Esophagus muscularis mucosa (tissue), 4 donors: Measurements from ENCODE around the gene SPATA3.

Source experiments
- CTCF ChIP-seq, 3 experiments: fragments of 200-600 bp in 2 of 3; fragments of 450-650 bp in 1 of 3; sonication (generic) in 2 of 3; IDR thresholded peaks; one replicate each; pipeline ENCODE4 v1.5.1; 2017 to 2019; ENCODE audit warnings: antibody characterized with exemption in 3 of 3, mild to moderate bottlenecking in 2 of 3, moderate library complexity in 1 of 3
- EP300 ChIP-seq: sonication (generic); formaldehyde crosslinking; IDR thresholded peaks from one replicate; pipeline ENCODE4 v1.6.1; 2017; ENCODE audit warnings: antibody characterized with exemption
- POLR2A ChIP-seq: fragments of 450-650 bp; IDR thresholded peaks from one replicate; pipeline ENCODE4 v1.6.1; 2017; ENCODE audit warnings: antibody characterized with exemption, moderate library complexity, mild to moderate bottlenecking, low read depth
- POLR2AphosphoS5 ChIP-seq, 2 donors: sonication (generic); formaldehyde crosslinking; IDR thresholded peaks; one replicate each; pipeline ENCODE4 v1.6.1; 2017; ENCODE audit warnings: antibody characterized with exemption in 2 of 2

DNA sequence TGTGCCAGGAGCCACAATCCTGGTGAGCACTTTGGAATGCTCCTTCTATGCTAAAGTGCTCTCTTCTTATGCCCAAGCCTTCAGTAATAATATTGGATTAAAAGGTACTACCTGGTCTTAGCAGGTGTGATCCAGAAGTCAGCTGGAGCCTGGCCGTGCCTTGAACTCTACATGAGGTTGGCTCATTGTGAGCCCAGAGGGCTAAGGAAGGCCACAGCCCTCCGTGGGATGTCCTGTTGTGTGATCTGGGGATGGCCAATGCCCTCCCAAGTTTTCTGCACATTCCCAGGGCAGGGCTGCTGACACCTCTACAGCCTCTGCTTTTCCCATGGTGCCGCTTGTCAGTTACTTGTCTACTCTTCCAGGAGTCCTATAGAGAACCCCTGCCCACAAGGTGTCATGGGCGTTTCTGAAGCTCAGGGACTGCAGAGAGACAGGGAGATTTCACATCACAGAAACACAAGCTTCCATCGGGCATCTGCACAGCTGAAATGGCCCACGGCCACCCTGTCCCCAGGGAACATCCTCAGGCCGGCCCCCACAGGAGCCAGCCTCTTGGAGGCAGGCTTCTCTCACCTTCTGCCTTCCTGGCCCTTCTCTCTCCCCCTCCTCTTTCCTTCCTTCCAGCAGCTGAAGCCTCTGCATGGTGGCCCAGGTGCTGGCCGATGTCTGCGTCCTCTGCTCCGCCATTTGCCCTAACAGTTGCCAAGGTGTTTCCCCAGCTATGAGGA is 43.5 kb upstream of the SPATA3 start:
- TF ChIP-seq POLR2A (no peak), CTCF (IDR thresholded peaks at IDR 0.05) (no peak), EP300 (no peak), POLR2AphosphoS5 (IDR thresholded peaks at IDR 0.05) (no peak)
